ENCODE results near the gene FAM9C. TPM values are rescaled to one million over a fixed set of nuclear protein-coding genes. Genes with fewer than 3 reads are reported as not detected.
"Not testable (repeated sequence)": the region's sequence is repeated elsewhere in the genome, so short reads cannot be mapped to it uniquely, and the experiment has no call there.

The FAM9C gene
- total and polyA plus RNA-seq, 2 of the 4 experiments (the other 2 are of a cell fraction): not detected

DNA sequence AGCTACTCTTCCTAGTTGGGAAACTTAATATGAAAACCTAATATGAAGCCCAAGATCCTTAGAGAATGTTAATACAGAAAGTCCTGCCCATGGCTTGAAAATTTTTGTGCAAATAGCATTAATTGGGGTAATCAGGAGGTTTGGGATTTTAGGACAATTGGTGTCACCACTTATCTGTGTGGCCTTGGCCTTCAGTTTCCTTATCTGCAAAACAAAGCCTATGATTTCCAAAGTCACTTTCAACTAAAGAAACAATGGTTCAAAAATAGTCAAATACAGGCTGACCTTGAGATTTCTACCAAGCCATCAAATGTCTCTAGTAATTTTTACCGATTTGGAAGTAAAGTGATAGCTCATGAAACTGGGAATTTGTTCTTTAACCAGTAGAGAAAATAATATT is 40.2 kb upstream of the FAM9C start:
- H2BK120ac ChIP-seq (ENCODE audit: low read depth, low read length): no peak overlapping the region
- no peak overlapping the region for H2BK20ac ChIP-seq (ENCODE audit: low read depth, low read length)
- no peak overlapping the region for H3K23ac ChIP-seq (ENCODE audit: low read depth, low read length)
- H3K79me1 ChIP-seq (ENCODE audit: low read depth in 1 of 2, low read length in 2 of 2): no peaks in the 10 kb centered on the region
- no peak overlapping the region for H2AFZ ChIP-seq (replicated peaks; ENCODE audit: low read length, poor library complexity)
- TF ChIP-seq FOS (IDR thresholded peaks at IDR 0.05; ENCODE audit: low read depth, low read length): no peak
- no peak for TF ChIP-seq MAFK (IDR thresholded peaks at IDR 0.05; ENCODE audit: low read depth, low read length)
- TF ChIP-seq, protein P1, sequence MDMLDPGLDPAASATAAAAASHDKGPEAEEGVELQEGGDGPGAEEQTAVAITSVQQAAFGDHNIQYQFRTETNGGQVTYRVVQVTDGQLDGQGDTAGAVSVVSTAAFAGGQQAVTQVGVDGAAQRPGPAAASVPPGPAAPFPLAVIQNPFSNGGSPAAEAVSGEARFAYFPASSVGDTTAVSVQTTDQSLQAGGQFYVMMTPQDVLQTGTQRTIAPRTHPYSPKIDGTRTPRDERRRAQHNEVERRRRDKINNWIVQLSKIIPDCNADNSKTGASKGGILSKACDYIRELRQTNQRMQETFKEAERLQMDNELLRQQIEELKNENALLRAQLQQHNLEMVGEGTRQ (IDR thresholded peaks at IDR 0.05; ENCODE audit: low read depth, low read length): no peak
- no peak for TF ChIP-seq POLR2A (IDR thresholded peaks at IDR 0.05; ENCODE audit: low read depth, low read length)
- no peak for TF ChIP-seq CEBPB (IDR thresholded peaks at IDR 0.05; ENCODE audit: low read depth, low read length)
- TF ChIP-seq NFE2L2 (IDR thresholded peaks at IDR 0.05; ENCODE audit: low read depth, low read length): no peak
- H3K9ac ChIP-seq (ENCODE audit: low read depth, low read length): no peak overlapping the region
- no peak overlapping the region for H3K27ac ChIP-seq (ENCODE audit: insufficient read depth, low read length)
- ATAC-seq (ENCODE audit: low read depth) (no peak), DNase-seq (no peak)
- H3K4me3 ChIP-seq (ENCODE audit: insufficient read depth, low read depth, low read length): no peak overlapping the region
- dilution Hi-C loops (cut with HindIII; ENCODE audit: low sequenced_read_pairs, unreplicated experiment) (no loop called here), in situ Hi-C loops (cut with MboI; ENCODE audit: low sequenced_read_pairs) (no loop called here), intact Hi-C loops (cut with micrococcal nuclease) (no loop called here)
- no peak overlapping the region for H3K18ac ChIP-seq (ENCODE audit: low read depth, low read length)
- H3K4me1 ChIP-seq (ENCODE audit: control insufficient read depth, insufficient read depth, low read length): peaks cover 4% of the 10 kb centered on the region; the same call in 1 of the 2 replicates
- no peak overlapping the region for H4K5ac ChIP-seq (ENCODE audit: low read depth, low read length)
- no peaks in the 10 kb centered on the region for H3K9me3 ChIP-seq (ENCODE audit: control insufficient read depth, insufficient read depth, low read length)
- no peak overlapping the region for H3K14ac ChIP-seq (replicated peaks; ENCODE audit: low read depth, low read length)
- POLR2A ChIA-PET (ENCODE audit: unreplicated experiment): no interaction called here
- H2BK5ac ChIP-seq (ENCODE audit: low read depth, low read length, poor library complexity, severe bottlenecking): no peak overlapping the region
- no peak overlapping the region for H2BK15ac ChIP-seq (ENCODE audit: low read depth, low read length)
- no peak overlapping the region for H2AK5ac ChIP-seq (ENCODE audit: low read depth, low read length)
- H3K9me1 ChIP-seq (ENCODE audit: insufficient read depth, low read length): no peaks in the 10 kb centered on the region
- BruUV-seq (replicated peaks): no TSS peak
- no peak overlapping the region for H4K91ac ChIP-seq (ENCODE audit: insufficient read depth, low read depth, low read length)
- H3K27me3 ChIP-seq (ENCODE audit: control insufficient read depth, insufficient read depth, low read length): no peaks in the 10 kb centered on the region
- H3K56ac ChIP-seq (ENCODE audit: extremely low read depth, insufficient read depth, low read length): no peak overlapping the region
- no peak overlapping the region for H3K4me2 ChIP-seq (ENCODE audit: low read depth, low read length)
- H3K4ac ChIP-seq (ENCODE audit: low read depth, low read length): no peak overlapping the region
- no peaks in the 10 kb centered on the region for H4K20me1 ChIP-seq (ENCODE audit: insufficient read depth, low read length)
- no peaks in the 10 kb centered on the region for H3K36me3 ChIP-seq (ENCODE audit: control insufficient read depth, insufficient read depth, low read length)
- WGBS, 2 experiments (ENCODE audit: extremely low coverage in 2 of 2, insufficient read length in 1 of 2): no CpG with 5 or more reads among the region's 1 CpG
- no peak overlapping the region for H4K8ac ChIP-seq (ENCODE audit: low read depth in 2 of 2, low read length in 2 of 2)
- CTCF ChIA-PET: no interaction called here
- no peak overlapping the region for H2AK9ac ChIP-seq (replicated peaks; ENCODE audit: low read depth, low read length, poor library complexity)

DNA sequence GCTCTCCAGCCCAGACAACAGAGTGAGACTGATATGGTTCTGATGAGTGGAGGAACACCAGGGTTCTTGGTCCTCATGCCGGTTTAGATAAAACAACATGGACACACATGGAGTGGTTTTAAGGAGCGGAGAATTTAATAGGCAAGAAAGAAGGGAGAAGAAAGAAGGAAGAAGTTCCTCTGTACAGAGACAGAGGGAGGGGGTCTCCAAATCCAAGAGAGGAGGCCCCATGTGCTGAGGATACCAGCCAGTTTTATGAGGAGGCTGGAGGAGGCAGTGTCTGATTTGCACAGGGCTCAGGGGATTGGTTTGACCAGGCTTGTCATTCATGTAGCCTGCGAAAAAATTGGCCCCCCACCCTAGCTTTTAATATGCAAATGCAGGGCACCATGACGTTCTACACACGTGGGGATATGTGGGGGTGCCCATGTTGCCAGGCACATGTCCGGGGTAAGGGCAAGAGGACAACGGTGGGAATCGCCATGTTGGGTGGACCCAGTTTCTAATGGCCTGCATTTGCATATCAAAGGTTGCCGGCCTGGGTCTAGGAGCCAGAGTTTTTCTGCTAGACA is 39.4 kb upstream of the FAM9C start:
- BruUV-seq (replicated peaks); H2AK5ac ChIP-seq (ENCODE audit: low read depth, low read length); H3K9ac ChIP-seq (ENCODE audit: low read depth, low read length); H3K9me1 ChIP-seq (ENCODE audit: insufficient read depth, low read length); H2AFZ ChIP-seq (replicated peaks; ENCODE audit: low read length, poor library complexity); H4K5ac ChIP-seq (ENCODE audit: low read depth, low read length); H3K56ac ChIP-seq (ENCODE audit: extremely low read depth, insufficient read depth, low read length); H3K9me3 ChIP-seq (ENCODE audit: control insufficient read depth, insufficient read depth, low read length); H4K20me1 ChIP-seq (ENCODE audit: insufficient read depth, low read length); H3K23ac ChIP-seq (ENCODE audit: low read depth, low read length); H2BK20ac ChIP-seq (ENCODE audit: low read depth, low read length); H3K18ac ChIP-seq (ENCODE audit: low read depth, low read length); DNase-seq; ATAC-seq (ENCODE audit: low read depth); H2AK9ac ChIP-seq (replicated peaks; ENCODE audit: low read depth, low read length, poor library complexity); H3K4me3 ChIP-seq (ENCODE audit: insufficient read depth, low read depth, low read length); H3K4me2 ChIP-seq (ENCODE audit: low read depth, low read length); intact Hi-C loops (cut with micrococcal nuclease); H3K4me1 ChIP-seq (ENCODE audit: control insufficient read depth, insufficient read depth, low read length); POLR2A ChIA-PET (ENCODE audit: unreplicated experiment); H2BK120ac ChIP-seq (ENCODE audit: low read depth, low read length); H3K27me3 ChIP-seq (ENCODE audit: control insufficient read depth, insufficient read depth, low read length); CTCF ChIA-PET; H3K36me3 ChIP-seq (ENCODE audit: control insufficient read depth, insufficient read depth, low read length); H3K4ac ChIP-seq (ENCODE audit: low read depth, low read length); H3K14ac ChIP-seq (replicated peaks; ENCODE audit: low read depth, low read length); in situ Hi-C loops (cut with MboI; ENCODE audit: low sequenced_read_pairs); H4K8ac ChIP-seq (ENCODE audit: low read depth in 2 of 2, low read length in 2 of 2); H2BK15ac ChIP-seq (ENCODE audit: low read depth, low read length); H2BK5ac ChIP-seq (ENCODE audit: low read depth, low read length, poor library complexity, severe bottlenecking); H3K79me1 ChIP-seq (ENCODE audit: low read depth in 1 of 2, low read length in 2 of 2); dilution Hi-C loops (cut with HindIII; ENCODE audit: low sequenced_read_pairs, unreplicated experiment); H3K27ac ChIP-seq (ENCODE audit: insufficient read depth, low read length); H4K91ac ChIP-seq (ENCODE audit: insufficient read depth, low read depth, low read length): not testable (repeated sequence)
- 60% methylated on average over 2 of the region's 9 CpGs; no CpG with 5 or more reads in 1 of the 2 experiments for WGBS, 2 experiments (ENCODE audit: extremely low coverage in 2 of 2, insufficient read length in 1 of 2)
